Measurements from ENCODE around the gene MED7.

Gene MED7

DNA sequence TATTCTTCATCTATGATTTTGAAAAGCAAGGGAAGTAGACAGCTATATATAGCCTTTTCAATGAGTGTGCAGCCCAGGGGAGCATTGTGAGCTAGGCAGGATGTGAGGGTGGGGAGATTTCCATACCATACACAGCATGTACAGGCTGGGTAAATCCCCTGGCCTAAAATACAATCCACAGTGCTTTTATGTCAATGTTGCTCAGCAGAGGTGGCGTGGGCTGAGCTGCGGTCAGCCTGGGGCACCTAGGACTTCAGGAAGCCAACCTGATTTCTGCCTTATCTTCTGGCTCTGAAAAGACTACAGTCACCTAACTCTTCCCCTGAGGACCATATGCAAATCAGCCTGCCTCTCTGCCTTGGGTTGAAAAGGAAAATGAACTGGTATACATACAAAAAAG, 29.7 kb upstream of the MED7 start:
- TF ChIP-seq, protein P1, sequence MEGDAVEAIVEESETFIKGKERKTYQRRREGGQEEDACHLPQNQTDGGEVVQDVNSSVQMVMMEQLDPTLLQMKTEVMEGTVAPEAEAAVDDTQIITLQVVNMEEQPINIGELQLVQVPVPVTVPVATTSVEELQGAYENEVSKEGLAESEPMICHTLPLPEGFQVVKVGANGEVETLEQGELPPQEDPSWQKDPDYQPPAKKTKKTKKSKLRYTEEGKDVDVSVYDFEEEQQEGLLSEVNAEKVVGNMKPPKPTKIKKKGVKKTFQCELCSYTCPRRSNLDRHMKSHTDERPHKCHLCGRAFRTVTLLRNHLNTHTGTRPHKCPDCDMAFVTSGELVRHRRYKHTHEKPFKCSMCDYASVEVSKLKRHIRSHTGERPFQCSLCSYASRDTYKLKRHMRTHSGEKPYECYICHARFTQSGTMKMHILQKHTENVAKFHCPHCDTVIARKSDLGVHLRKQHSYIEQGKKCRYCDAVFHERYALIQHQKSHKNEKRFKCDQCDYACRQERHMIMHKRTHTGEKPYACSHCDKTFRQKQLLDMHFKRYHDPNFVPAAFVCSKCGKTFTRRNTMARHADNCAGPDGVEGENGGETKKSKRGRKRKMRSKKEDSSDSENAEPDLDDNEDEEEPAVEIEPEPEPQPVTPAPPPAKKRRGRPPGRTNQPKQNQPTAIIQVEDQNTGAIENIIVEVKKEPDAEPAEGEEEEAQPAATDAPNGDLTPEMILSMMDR (IDR thresholded peaks at IDR 0.05; ENCODE audit: low read depth, low read length): no peak
- no peak overlapping the region for H3K4me3 ChIP-seq (replicated peaks in 1 of 2; ENCODE audit: low read depth in 2 of 2, low read length in 2 of 2)
- DNase-seq (ENCODE audit: low read depth in 2 of 2): no peak

DNA sequence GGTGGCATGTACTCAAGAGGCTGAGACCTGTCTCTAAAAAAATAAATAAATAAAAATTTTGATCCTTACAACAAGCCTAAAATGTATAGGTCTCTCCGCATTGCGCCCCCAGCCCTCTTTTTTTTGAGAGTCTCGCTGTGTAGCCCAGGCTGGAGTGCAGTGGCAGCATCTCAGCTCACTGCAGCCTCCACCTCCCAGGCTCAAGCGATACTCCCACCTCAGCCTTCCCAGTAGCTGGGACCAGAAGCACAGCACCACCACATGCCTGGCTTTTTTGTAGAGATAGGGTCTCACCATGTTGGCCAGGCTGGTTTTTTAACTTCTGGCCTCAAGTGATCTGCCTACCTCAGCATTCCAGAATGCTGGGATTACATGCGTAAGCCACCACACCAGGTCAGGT, 25.6 kb upstream of the MED7 start:
- no peak overlapping the region for H3K4me3 ChIP-seq (replicated peaks in 1 of 2; ENCODE audit: low read depth in 2 of 2, low read length in 2 of 2)
- TF ChIP-seq, protein P1 (IDR thresholded peaks at IDR 0.05; ENCODE audit: low read depth, low read length): no peak
- no peak for DNase-seq (ENCODE audit: low read depth in 2 of 2)

DNA sequence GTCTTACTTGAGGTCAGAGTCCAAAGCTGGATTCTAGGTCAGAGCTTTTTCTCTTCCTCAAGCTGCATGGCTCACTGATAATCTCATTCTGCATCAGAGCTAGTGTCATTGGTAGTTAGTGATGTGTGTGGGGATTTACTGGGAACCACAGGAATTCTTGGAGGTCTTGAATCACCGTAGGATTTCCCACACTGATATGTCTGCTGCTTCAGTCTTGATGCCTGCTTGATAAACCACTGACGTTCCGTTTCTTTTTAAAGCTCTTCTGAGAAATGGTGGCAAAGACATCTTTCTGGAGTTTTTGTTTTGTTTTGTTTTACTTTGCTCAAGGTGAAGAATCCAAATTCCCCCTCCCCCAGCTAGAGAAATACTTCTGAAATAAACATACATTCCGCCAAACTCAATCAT, 24.6 kb upstream of the MED7 start:
- TF ChIP-seq, protein P1 (IDR thresholded peaks at IDR 0.05; ENCODE audit: low read depth, low read length): no peak
- DNase-seq (ENCODE audit: low read depth in 2 of 2): peak in 1 of 2 donors; percentile 2
- no peak overlapping the region for H3K4me3 ChIP-seq (replicated peaks in 1 of 2; ENCODE audit: low read depth in 2 of 2, low read length in 2 of 2)

DNA sequence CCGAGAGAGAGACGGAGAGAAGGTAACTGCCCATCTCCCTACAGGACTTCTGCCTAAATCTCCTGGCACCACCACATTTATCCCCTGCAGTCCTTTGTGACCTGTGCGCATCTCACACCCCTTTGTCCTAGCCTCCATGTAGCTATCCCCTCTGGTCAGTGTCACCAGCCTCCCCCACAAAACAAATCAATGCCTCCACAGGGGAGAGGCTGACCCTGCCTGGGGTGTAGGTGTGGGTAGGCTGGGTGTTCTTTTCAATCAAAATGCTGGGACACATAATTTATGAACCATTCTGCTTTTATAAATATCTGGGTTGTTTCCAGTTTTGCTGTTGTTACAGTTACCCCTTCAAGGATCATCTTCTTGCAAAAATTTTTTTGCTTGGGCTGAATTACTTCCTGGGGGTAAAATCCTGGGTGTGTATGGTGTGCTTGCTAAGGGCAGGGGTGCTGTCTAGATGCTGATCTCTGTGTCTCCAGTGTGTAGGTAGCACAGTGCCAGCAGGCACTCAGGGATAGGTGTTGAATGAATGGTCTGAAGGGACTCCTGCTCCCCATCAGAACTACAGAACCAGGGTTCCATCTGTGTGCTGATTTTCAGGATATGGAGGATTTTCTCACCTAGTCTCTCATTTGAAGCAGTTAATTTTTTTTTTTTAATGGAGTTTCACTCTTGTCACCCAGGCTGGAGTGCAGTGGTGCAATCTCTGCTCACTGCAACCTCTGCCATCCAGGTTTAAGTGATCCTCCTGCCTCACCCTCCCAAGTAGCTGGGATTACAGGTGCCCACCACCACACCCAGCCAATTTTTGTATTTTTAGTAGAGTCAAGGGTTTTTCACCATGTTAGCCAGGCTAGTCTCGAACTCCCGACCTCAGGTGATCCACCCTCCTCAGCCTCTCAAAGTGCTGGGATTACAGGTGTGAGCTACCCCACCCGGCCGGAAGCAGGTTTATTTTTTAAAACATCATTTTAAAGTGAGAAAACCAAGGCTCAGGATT, 23.8 kb upstream of the MED7 start, which contains the start of gene GARIN3:
Gene GARIN3 (minus strand): TSS at position 51 of the 1,000 bp plus-strand sequence. CDS start 96 bp downstream, outside the sequence.
- H3K4me3 ChIP-seq (replicated peaks in 1 of 2; ENCODE audit: low read depth in 2 of 2, low read length in 2 of 2): no peak within 1 kb of the TSS
- no peak for DNase-seq (ENCODE audit: low read depth in 2 of 2)
- TF ChIP-seq, protein P1 (IDR thresholded peaks at IDR 0.05; ENCODE audit: low read depth, low read length): no peak

DNA sequence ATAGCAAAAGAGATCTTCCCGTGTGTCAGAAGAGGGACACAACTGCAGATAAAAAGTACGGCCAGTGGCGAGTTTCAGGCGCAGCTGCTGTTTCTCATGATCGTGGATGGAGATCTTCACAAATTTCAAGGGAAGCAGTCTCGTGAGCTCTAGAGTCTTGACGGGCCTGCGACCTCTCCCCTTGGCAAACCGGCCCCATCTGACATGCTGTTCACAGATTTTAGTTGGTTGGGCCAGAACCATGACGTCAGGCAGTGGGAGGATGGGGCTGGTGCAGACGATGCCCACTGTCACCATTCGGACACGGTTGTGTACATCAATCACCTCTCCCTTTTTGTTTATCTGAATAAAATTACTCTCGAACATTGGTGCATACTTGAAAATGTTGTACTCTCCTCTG, 23.0 kb upstream of the MED7 start:
- TF ChIP-seq, protein P1 (IDR thresholded peaks at IDR 0.05; ENCODE audit: low read depth, low read length): no peak
- no peak for DNase-seq (ENCODE audit: low read depth in 2 of 2)
- no peak overlapping the region for H3K4me3 ChIP-seq (replicated peaks in 1 of 2; ENCODE audit: low read depth in 2 of 2, low read length in 2 of 2)

DNA sequence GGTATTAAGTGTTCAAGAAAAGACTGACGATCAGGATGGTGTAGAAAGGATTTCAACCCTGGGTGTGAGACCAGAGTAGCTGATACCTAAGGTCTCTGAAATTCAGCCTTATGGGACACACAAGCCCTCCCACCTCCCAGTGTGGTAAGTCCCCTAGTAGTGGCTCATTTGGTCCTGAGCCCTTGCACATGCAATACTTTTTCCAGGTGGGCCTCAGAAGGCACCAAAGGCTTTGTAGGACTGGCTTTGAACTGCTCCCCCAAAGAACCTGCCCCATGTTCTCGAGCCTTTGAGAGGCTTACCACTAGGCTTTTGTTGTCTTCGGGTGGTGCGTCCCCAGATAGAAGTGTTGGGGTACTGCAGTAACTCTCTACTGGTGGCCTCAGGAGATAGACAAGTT, 22.6 kb upstream of the MED7 start:
- DNase-seq (ENCODE audit: low read depth in 2 of 2): no peak
- TF ChIP-seq, protein P1 (IDR thresholded peaks at IDR 0.05; ENCODE audit: low read depth, low read length): no peak

More for the DNA sequence above, 22.6 kb upstream of the MED7 start:
- H3K4me3 ChIP-seq (replicated peaks in 1 of 2; ENCODE audit: low read depth in 2 of 2, low read length in 2 of 2): no peak overlapping the region

All from cardiac fibroblast (primary cell).